K562 (cell line): ENCODE results near the gene ACTL8.

Experiments used
- CTCF ChIP-seq, 3 experiments: IDR thresholded peaks in 2 of 3; conservative IDR thresholded peaks in 1 of 3; 2 replicates each; pipeline ENCODE4 v1.5.1; 2011 to 2012; ENCODE audit warnings: low read length in 3 of 3, mild to moderate bottlenecking in 3 of 3, control low read depth in 2 of 3, improper control_type of control experiment in 1 of 3, inconsistent platforms in 1 of 3, low read depth in 1 of 3, mixed read lengths in 1 of 3, moderate library complexity in 1 of 3; ENCODE audit not compliant: insufficient read depth in 2 of 3
- GABPA ChIP-seq: fragments of 200-800 bp; sonication (Bioruptor generic); conservative IDR thresholded peaks from 2 replicates; pipeline ENCODE4 v1.6.1; 2016; ENCODE audit warnings: low read depth, missing genetic modification characterization, missing compliant biosample characterization
- PYGO2 ChIP-seq: fragments of 450-650 bp; IDR thresholded peaks from 2 replicates; pipeline ENCODE4 v1.6.1; 2016; ENCODE audit warnings: mild to moderate bottlenecking, missing genetic modification characterization, moderate library complexity, missing compliant biosample characterization
- SFPQ ChIP-seq: fragments of 200-400 bp; formaldehyde crosslinking; IDR thresholded peaks from 2 replicates; pipeline ENCODE4 v1.6.1; 2017; ENCODE audit warnings: mild to moderate bottlenecking, low read depth, low read length, moderate library complexity
- YY1 ChIP-seq, 3 experiments: IDR thresholded peaks; 2 replicates each; pipeline ENCODE4 v1.6.1; 2011; ENCODE audit warnings: low read length in 2 of 3, mild to moderate bottlenecking in 2 of 3, moderate library complexity in 2 of 3, borderline replicate concordance in 1 of 3, control low read depth in 1 of 3, low read depth in 1 of 3; ENCODE audit not compliant: insufficient read depth in 3 of 3, insufficient replicate concordance in 2 of 3, control insufficient read depth in 1 of 3, insufficient read length in 1 of 3; ENCODE audit errors: extremely low read depth in 1 of 3
- ZC3H4 ChIP-seq: sonication (generic); formaldehyde crosslinking; IDR thresholded peaks from 2 replicates; pipeline ENCODE4 v1.9.0; 2021; ENCODE audit warnings: missing genetic modification reagents, borderline replicate concordance
- ZFP91 ChIP-seq: sonication (generic); formaldehyde crosslinking; IDR thresholded peaks from 2 replicates; pipeline ENCODE4 v1.8.0; 2022; ENCODE audit warnings: mild to moderate bottlenecking, missing genetic modification reagents
- ZNF707 ChIP-seq: fragments of 250-450 bp; sonication (Bioruptor Pico); conservative IDR thresholded peaks from 2 replicates; pipeline ENCODE4 v1.8.0; 2022; ENCODE audit warnings: inconsistent platforms, mild to moderate bottlenecking, moderate library complexity
- ZZZ3 ChIP-seq: fragments of 450-650 bp; IDR thresholded peaks from 2 replicates; pipeline ENCODE4 v1.6.1; 2016; ENCODE audit warnings: antibody characterized with exemption, mild to moderate bottlenecking, moderate library complexity
- TF ChIP-seq, protein P1 (sequence below): fragments of 250-450 bp; sonication (Bioruptor Pico); IDR thresholded peaks from 2 replicates; pipeline ENCODE4 v1.5.0; 2020; ENCODE audit warnings: mild to moderate bottlenecking
- TF ChIP-seq, protein P2 (sequence below), 2 experiments: fragments of 450-650 bp in 1 of 2; sonication (generic) in 1 of 2; formaldehyde crosslinking in 1 of 2; IDR thresholded peaks in 1 of 2; conservative IDR thresholded peaks in 1 of 2; 2 replicates each; pipeline versions ENCODE4 v1.6.1 to v1.8.1; 2016 to 2023; ENCODE audit warnings: mild to moderate bottlenecking in 2 of 2, moderate library complexity in 2 of 2, inconsistent platforms in 1 of 2, missing genetic modification reagents in 1 of 2
- TF ChIP-seq, protein P3 (sequence below), 3 experiments: fragments of 200-800 bp in 1 of 3; fragments of 250-450 bp in 1 of 3; fragments of 450-650 bp in 1 of 3; sonication (Bioruptor Pico) in 1 of 3; sonication (Bioruptor generic) in 1 of 3; formaldehyde crosslinking in 1 of 3; IDR thresholded peaks; 2 replicates each; pipeline versions ENCODE4 v1.6.1 to v1.8.0; 2016 to 2022; ENCODE audit warnings: mild to moderate bottlenecking in 2 of 3, missing genetic modification characterization in 2 of 3, missing compliant biosample characterization in 1 of 3, moderate library complexity in 1 of 3

- no peak for TF ChIP-seq SFPQ
- no peak for TF ChIP-seq CTCF (IDR thresholded peaks at IDR 0.05 in 2 of 3, conservative IDR thresholded peaks at IDR 0.05 in 1 of 3; ENCODE audit: insufficient read depth in 2 of 3, low read depth in 1 of 3, low read length in 3 of 3)
- TF ChIP-seq ZFP91 (CRISPR knock-in tag): no peak
- TF ChIP-seq YY1 (IDR thresholded peaks at IDR 0.05; ENCODE audit: borderline replicate concordance in 1 of 3, control insufficient read depth in 1 of 3, extremely low read depth in 1 of 3, insufficient read depth in 3 of 3, insufficient read length in 1 of 3, insufficient replicate concordance in 2 of 3, low read depth in 1 of 3, low read length in 2 of 3): no peak
- TF ChIP-seq GABPA (tag): no peak
- TF ChIP-seq ZNF707: no peak
- TF ChIP-seq, protein P1, sequence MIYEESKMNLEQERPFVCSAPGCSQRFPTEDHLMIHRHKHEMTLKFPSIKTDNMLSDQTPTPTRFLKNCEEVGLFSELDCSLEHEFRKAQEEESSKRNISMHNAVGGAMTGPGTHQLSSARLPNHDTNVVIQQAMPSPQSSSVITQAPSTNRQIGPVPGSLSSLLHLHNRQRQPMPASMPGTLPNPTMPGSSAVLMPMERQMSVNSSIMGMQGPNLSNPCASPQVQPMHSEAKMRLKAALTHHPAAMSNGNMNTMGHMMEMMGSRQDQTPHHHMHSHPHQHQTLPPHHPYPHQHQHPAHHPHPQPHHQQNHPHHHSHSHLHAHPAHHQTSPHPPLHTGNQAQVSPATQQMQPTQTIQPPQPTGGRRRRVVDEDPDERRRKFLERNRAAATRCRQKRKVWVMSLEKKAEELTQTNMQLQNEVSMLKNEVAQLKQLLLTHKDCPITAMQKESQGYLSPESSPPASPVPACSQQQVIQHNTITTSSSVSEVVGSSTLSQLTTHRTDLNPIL (CRISPR knock-in tag): no peak
- TF ChIP-seq, protein P2, sequence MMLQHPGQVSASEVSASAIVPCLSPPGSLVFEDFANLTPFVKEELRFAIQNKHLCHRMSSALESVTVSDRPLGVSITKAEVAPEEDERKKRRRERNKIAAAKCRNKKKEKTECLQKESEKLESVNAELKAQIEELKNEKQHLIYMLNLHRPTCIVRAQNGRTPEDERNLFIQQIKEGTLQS (IDR thresholded peaks at IDR 0.05): no peak
- TF ChIP-seq, protein P2 (CRISPR knock-in tag; conservative IDR thresholded peaks at IDR 0.05): no peak
- TF ChIP-seq, protein P3, sequence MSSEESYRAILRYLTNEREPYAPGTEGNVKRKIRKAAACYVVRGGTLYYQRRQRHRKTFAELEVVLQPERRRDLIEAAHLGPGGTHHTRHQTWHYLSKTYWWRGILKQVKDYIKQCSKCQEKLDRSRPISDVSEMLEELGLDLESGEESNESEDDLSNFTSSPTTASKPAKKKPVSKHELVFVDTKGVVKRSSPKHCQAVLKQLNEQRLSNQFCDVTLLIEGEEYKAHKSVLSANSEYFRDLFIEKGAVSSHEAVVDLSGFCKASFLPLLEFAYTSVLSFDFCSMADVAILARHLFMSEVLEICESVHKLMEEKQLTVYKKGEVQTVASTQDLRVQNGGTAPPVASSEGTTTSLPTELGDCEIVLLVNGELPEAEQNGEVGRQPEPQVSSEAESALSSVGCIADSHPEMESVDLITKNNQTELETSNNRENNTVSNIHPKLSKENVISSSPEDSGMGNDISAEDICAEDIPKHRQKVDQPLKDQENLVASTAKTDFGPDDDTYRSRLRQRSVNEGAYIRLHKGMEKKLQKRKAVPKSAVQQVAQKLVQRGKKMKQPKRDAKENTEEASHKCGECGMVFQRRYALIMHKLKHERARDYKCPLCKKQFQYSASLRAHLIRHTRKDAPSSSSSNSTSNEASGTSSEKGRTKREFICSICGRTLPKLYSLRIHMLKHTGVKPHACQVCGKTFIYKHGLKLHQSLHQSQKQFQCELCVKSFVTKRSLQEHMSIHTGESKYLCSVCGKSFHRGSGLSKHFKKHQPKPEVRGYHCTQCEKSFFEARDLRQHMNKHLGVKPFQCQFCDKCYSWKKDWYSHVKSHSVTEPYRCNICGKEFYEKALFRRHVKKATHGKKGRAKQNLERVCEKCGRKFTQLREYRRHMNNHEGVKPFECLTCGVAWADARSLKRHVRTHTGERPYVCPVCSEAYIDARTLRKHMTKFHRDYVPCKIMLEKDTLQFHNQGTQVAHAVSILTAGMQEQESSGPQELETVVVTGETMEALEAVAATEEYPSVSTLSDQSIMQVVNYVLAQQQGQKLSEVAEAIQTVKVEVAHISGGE (CRISPR knock-in tag; IDR thresholded peaks at IDR 0.05): no peak
- TF ChIP-seq PYGO2 (tag): no peak
- TF ChIP-seq ZC3H4 (CRISPR knock-in tag): no peak
- TF ChIP-seq ZZZ3: no peak
Observed at GRCh38 chr1:17789926-17790325, 34.8 kb downstream of the ACTL8 start.
